Activated CD8-positive, alpha-beta memory T cell treated with anti-CD3 and anti-CD28 coated beads for 24 hours (primary cell): ENCODE data around the gene EFHD2.
A peak's percentile ranks its signal among the peaks of the same experiment; 100 is the strongest.
"Not testable (repeated sequence)": the region's sequence is repeated elsewhere in the genome, so short reads cannot be mapped to it uniquely, and the experiment has no call there.

Experiments used
- DNase-seq: peaks from one replicate; pipeline ENCODE4 v3.0.0-alpha.2; 2020

Gene EFHD2

DNA sequence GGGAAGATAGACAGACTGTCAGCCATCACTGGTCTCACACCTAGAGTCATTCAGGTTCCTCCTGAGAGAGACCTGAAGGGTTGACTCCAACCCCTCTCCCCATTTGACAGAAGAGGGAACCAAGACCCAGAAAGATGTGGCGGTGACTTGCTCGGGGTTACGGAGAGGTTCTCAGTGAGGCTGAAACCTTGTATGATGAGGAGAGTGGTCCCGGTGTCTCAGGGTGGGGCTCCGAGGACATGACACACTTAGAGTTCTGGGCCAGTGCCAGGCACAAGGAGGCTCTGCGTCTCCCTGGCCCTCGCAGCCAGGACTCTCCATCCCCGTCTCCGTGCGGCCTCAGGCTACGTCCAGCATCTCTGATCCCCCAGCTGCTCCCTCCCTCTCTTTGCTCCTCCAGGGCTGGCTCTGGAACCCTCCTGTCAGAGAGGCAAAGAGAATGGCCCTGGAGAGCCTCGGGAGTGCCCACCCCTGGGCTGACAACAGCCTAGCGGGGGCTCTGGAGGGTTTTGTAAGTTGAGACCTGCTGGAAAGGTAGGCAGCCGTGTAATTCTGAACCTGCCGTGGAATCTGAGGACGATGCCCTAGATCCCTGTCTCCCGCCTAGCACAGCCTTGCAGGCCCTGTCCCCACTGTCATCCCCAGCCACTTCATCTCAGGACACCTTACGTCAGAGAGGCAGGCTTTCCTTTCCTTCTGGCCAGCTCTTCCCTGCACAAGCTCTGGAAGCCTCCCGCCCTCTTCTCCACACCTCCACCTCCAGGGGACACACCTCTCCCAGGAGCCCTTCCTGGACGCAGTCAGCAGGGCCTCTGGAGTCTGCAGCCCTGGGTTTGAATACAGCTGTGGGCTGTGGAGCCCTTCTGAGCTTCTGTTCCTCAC, 4.1 kb downstream of the EFHD2 start:
- DNase-seq: no peak

DNA sequence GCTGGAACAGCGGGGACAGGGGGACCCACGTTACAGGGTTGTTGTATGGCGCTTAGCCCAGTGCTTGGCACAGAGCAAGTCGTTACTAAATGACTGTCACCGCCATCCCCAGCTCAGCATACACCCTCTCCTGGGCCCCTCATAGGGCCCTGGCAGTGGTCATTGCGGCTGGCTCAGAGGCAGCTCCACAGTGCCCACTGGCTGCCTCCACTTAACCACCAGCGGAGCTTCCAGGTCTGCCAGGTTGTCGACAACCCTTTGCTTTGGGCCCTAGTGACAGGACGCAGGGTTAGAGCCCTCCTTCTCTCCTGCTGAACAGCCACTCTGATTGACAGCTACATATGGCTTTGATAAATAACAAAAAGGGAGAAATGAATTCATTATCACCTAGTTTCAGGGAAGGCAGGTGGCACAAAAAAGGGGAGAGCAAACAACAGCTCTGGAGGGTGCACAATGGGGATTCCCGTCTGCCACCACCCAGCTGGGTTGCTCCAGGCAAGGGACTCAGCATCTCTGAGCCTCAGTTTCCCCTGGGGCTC, 4.8 kb downstream of the EFHD2 start:
- no peak for DNase-seq

DNA sequence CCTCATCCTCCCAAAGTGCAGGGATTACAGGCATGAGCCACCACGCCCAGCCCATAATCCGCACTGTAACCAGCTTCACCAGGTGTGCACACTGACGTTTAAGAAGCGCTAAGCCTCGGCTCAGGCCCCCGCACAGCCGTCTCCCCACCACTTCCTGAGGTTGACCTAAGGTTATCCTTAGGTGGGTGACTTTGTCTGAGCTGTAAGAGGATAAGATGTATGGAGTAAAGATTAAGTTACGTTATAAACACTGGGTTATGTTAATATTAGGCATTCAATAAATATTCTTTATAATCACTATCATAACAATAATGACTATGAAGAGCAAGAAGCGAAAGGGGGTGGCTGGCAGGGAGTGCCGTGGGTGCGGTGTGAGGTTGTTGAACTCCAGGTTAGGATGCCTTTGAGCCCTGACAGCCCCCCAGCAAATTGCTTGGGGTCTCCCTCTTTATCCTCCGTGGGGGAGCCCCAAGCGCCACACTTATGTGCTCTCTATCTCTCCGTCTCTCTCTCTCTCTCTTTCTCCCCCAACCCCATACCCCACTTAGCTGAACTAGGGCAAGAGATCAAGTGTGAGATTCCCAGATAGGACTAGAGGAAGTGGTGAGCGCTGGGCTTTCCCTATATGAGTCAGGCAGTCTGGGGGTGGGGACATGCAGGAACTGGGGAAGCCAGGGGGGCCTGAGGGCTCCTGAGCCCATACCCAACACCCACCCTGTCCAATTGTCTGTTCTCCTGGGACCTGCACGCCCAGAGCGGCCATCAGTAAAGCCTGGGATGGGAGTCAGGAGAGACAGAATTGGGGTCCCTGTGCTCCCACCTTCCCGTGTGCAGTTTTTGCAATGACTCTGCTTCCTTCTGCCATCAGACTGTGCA, 7.6 kb downstream of the EFHD2 start:
- DNase-seq: peak; percentile 78

DNA sequence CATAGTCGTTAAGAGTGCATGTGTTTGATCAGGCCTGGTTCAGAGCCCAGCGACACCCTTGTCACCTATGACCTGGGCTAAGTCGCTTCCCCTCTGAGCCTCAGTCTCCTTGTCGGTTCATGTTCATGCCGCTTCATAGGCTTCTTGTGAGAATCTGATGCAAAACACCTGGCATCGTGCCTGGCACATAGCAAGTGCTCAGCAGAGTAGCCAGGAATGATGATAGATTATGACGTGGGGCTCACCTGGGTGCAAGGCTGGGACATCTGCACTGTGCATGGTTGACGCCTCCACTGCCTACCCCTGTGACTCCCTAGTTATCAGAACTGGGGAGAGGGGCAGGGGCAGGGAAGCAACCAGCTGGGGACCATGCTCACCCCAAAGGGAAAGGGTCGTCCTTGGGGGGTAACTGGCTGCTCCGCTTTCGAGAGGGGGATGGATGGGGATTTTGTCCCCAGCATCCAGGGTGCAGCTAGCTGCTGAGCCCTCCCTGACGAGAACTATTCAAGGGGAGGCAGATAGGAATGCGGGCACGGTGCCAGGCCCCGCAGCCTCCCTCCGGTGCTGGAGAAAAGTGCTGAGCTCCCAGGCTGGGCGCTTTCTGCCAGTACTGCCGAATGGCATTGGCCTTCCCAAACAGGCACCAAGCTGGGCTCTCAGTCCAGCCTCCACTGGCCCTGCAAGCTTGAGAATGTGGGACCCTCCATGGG, 9.3 kb downstream of the EFHD2 start:
- no peak for DNase-seq

DNA sequence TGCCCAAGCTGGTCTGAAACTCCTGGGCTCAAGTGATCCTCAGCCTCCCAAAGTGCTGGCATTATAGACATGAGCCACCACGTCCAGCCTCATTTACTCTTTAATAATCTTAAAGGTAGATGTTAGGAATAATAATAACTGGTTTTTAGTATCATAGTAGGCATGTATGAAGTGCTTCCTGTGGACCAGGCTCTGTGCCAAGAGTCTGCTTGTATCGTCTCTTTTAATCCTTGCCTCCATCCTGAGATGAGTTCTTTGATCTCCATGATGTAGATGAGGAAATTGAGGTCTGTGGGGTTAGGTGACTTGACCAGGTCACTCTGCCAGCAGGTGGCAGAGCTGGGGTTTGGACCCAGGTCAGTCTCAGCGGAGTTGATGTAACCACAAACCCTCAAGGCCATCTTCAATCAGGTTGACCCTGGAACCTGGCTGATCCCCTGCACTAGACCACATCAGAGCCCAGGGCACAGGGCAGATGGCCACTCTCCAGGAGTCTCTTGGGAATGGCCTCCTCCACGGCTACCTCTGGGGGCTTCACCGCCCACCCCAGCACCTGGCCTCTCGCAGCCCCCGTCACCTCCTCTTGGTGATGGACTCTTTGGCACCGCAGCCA, 11.3 kb downstream of the EFHD2 start:
- no peak for DNase-seq

DNA sequence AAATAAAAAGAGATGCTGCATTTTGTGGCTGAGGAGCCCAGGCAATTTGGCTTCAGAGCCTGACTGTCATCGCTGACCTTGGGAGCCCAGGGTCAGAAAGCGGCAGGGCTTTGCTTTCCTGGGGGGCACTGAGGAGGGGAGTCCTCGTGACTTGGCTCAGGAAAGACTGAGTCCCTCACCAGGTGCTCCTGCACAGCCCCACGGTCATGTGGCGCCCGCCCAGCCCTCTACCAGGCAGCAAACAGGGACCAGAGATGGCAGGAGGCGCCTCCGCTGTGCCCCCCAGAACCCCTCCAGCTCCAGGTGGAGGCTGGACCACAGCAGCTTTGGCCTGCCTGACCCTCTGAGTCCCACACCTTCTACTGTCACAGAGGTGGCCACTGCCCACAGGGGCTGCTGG, 13.2 kb downstream of the EFHD2 start:
- no peak for DNase-seq

DNA sequence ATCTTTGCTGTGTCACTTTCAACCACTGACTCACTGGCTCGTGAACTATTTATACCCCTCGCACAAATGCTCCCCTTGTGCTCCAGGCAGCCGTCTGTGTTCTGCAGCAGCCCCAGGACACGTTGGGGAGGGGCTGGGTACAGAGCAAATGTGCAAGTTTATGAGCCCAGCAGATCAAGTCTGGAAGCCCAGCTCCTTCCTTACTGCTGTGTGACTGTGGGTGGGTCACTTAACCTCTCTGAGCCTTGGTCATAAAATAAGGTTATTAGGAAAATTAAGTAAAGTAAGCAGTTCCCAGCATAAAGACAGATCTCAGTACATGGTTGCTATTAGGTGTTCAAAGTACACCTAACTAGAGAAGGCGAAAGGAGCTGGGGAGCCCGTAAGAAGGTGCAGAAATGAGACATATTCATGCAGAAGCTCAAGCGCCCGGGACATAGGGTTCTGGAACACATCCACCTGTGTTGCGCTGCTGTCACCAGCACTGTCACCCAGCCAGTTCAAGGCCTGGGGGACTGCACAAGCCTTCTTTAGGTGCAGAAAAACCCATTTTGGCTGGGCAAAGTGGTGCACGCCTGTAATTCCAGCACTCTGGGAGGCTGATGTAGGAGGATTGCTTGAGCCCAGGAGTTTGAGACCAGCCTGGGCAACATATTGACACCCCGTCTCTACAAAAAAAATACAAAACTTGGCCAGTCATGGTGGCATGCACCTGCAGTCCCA, 13.8 kb downstream of the EFHD2 start:
- no peak for DNase-seq

DNA sequence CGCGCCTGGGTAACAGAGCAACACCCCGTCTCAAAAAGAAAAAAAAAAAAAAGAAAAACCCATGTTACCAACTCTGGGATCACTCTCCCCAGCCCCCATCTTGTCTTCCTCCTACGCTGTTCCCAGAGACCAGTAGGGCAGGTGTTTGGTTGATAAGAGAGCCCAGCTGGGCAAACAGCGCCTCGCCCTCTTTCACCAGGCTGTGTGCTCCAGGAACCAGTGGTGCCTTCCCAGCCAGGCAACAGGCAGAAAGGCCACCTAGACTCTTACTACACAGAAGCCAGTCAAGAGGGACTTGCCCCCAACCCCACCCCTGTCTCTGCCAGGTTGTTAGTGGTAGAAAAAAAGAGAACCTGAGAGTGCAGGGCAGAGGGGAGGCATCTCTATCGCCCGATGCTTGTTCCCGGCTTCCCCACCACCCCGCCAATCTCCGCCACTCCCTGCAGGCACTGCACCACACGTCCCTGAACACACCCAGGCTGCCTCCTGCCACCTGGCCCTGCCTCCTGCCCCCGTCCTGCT, 14.5 kb downstream of the EFHD2 start:
- no peak for DNase-seq

DNA sequence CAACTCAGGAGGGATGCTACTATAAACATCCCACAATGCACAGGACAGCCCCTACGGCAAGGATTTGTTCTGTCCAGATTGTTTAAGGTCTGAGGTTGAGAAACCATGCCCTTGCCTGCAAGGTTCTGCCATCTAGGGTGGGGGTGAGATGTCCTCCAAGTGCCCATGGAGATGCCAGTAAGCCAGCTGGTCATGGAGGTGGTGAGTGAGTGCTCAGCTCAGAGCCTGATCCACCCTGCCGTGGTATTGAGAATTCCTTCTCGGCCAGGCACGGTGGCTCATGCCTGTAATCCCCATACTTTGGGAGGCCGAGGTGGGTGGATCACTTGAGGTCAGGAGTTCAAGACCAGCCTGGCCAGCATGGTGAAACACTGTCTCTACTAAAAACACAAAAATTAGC, 15.3 kb downstream of the EFHD2 start:
- DNase-seq: no peak

DNA sequence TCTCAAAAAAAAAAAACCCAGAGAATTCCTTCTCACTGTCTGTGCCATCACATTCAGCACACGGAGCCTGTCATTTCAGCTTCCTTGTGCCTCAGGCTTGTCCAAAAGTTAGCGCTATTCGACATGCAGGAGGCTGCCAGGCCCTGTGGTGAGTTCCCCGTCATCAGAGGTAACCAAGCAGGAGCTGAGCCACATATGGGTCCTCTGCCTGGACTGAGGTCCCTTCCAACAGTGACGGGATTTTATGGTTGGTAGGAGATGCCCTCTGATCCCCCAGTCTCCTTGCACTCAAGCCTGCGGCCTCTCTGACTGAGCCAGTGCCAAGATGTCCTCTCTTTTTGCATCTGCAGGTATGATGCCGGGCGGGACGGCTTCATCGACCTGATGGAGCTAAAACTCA, 15.8 kb downstream of the EFHD2 start:
- DNase-seq: no peak

DNA sequence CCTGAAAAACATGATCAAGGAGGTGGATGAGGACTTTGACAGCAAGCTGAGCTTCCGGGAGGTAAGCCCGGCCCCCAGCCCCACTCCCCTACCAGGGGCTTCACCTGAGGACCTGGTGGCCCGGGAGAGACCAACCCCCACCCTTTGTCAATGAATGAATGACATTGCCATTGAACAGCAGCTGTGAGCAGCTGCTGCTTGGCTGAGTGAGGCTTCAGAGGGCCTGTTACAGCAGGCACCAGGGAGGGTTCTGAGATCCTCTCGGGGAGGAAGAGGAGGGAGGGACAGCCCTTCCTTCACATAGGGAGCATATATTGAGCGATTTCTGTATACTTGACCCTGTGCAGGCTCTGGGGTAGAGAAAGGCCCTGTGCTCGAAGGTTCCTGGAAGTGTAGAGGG, 16.3 kb downstream of the EFHD2 start:
- DNase-seq: no peak

DNA sequence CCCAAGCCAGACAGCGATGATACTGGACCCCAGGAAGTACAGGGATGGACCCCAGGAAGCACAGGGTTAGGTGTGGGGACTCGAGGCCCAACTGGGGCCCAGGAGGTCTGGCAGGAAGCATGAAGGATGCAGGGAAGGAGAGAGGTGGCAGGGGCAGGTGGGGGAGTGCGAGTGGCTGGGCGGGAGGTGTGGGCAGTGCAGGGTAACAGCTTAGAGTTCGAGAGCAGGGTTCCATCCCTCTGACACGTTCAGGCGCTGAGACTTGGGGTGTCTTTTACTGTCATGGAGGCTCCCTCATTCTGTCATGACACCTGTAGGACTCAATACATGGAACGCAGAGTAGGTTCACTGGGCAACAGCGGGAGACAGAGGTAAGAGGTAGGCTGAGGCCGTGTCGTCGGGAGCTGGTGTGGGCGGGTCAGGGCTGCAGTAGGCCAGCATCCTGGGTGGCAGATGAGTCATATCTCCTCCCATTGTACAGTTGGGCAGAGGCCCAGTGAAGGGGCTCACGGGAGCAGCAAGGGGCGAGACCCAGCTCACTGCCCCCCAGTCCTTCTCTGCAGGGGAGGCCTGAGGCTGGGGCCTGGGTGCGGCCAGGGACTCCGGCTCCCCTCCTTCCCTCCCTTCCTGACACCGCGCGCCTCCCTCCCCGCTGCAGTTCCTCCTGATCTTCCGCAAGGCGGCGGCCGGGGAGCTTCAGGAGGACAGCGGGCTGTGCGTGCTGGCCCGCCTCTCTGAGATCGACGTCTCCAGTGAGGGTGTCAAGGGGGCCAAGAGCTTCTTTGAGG, 17.0 kb downstream of the EFHD2 start:
- no peak for DNase-seq

DNA sequence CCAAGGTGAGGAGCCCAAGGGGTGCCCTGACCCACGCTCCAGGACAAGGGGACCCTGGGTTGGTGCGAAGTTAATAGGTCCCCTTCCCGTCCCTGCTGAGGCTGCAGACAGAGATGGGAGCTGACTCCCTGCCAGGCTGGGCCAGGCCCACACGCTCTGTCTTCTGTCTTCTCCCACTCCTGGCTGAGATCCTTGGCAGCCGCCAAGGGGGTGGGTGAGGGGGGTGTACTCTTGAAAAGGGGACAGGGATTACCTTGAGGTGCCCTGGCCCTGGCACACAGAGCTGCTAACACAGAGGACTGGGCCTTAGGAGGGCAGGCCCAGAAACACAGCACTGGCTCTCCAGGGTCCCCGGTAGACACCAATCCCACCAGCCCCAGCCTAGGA, 17.6 kb downstream of the EFHD2 start:
- DNase-seq: no peak

DNA sequence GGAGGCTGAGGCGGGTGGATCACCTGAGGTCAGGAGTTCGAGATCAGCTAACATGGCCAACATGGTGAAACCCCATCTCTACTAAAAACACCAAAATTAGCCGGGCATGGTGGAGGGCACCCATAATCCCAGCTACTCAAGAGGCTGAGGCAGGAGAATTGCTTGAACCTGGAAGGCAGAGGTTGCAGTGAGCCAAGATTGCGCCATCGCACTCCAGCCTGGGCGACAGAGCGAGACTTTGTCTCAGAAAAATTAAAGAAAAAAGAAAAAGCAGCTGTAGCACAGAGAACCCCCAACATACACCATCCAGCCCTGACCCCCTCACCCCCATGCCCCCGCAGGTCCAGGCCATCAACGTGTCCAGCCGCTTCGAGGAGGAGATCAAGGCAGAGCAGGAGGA, 18.6 kb downstream of the EFHD2 start:
- not testable (repeated sequence) for DNase-seq

DNA sequence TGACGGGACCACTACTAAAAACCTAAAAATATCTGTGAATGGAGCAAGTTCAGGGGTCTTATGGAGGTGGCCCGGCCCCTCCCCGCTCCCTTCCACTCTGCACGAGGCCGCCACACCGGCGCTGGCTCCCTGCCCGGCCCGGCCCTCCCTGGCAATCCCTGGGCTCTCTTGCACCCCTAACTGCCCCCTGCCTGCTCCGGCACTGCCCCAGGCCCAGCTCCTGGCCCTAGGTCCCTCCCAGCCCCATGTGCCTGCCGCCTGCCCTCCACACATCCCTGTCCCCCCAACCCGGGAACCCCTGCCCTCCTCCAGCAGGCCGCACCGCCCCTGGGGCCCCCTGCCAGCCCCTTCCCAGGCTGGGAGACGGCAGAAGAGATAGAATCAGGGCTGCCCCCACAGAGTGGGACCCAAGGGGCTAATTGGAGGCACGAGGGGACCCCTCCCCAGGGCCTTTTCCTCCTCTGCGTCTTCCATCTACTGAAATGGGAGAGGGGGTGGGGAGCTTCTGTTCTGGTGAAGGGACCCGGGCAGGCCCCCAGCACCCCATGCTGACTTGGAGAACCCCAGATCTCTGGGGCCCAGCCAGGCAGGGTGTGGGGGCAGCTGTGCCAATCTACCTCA, 19.2 kb downstream of the EFHD2 start:
- DNase-seq: no peak

DNA sequence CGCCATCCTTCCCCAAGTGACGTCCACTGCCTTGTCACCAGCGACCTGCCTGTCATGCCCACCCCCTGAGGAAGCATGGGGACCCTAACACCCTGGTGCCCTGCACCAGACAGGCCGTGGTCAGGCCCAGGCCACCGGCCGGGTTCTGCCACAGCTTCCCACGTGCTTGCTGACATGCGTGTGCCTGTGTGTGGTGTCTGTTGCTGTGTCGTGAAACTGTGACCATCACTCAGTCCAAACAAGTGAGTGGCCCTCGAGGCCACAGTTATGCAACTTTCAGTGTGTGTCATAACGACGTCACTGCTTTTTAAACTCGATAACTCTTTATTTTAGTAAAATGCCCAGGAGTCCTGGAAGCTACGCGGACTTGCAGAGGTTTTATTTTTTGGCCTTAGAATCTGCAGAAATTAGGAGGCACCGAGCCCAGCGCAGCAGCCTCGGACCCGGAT, 20.0 kb downstream of the EFHD2 start:
- DNase-seq: no peak

DNA sequence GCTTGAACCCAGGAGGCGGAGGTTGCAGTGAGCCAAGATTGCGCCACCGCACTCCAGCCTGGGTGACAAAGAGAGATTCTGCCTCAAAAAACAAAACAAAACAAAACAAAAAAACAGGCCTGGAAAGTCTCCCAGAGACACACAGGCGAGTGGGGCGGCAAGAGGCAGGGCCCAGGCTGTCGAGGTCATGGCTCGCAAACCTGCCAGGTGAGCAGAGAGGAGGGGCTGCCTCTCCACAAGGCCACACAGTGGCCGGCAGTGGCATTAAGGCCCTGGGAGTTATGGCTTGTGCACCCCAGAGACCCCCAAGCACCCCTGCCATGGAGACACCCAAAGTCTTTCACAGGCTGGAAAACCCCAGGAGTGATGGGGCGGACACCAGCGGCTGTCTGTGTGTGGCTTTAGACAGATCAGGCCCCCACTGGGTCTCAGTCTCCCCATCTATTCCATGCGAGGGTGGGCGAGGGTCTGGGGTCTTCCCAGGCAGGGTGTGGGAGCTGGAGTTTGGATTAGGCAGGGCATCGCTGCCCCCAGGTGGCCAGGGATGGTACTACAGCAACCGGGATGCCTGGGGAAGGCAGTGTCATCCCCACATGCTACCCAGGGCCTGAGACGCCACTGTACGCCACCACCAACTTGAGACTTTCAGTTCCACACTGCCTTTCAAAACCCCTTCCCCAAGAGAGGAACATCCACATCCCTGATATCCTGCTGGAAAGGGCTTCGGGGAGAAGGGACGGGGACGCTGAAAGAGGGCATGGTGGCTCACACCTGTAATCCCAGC, 21.3 kb downstream of the EFHD2 start:
- peak; percentile 95 for DNase-seq

DNA sequence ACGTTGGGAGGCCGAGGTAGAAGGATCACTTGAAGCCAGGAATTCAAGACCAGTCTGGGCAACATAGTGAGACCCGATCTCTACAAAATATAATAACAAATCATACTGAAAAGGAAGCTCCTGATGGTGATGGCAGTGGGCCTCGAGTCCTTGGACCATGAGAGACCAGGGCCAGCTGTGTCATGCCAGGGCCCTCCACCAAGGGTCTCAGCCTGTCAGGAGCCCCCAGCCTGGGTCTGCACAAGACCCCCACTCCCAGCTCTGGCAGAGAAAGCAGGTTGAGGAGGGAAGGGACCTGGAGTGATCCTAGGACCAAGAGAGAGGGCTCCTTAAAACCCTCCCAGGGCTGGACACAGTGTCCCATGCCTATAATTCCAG, 21.9 kb downstream of the EFHD2 start:
- DNase-seq: no peak

DNA sequence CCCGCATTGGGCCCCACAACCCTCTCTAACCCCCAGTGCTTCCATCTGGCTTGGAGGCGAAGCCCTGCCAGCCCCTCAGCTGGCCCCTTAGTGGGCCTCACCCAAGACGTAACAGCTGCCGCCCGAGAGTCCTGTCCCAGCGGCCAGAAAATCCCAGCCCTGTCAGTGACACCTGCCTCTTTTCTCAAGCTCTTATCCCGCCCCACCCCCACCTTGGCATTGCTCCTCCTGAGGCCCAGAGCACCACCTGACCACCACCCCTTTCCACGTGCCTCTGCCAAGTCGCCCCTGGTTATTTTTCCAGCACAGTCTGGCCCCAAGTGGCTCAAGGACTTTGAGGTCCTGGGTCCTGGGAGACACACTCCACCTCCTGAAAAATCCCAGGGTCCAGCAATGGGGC, 22.6 kb downstream of the EFHD2 start:
- DNase-seq: no peak

DNA sequence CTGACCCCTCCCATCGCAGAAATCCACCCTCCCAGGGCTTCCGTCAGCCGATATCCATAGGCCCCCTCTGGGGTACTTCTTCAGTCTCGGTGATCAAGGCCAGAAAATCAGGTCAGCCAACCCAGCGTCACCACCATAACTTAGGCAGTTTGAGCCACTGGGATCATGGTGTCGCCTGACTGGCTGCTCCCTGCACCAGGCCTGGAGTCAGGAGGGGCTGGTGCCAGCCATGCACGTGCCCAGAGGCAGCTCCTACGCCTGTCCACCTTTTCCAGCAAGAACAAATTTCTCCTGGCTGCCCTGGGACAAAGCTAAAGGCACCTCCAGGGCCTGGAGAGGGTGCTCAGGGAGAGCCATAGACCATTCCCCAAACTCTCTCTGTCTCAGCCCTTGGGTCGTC, 23.8 kb downstream of the EFHD2 start:
- no peak for DNase-seq
